Measurements from ENCODE around the gene PHACTR1. TPM values are rescaled to one million over a fixed set of nuclear protein-coding genes. Genes with fewer than 3 reads are reported as not detected.

Gene PHACTR1
- total and polyA plus RNA-seq, 2 experiments from 2014 or later = 11.2 to 33.9 TPM

DNA sequence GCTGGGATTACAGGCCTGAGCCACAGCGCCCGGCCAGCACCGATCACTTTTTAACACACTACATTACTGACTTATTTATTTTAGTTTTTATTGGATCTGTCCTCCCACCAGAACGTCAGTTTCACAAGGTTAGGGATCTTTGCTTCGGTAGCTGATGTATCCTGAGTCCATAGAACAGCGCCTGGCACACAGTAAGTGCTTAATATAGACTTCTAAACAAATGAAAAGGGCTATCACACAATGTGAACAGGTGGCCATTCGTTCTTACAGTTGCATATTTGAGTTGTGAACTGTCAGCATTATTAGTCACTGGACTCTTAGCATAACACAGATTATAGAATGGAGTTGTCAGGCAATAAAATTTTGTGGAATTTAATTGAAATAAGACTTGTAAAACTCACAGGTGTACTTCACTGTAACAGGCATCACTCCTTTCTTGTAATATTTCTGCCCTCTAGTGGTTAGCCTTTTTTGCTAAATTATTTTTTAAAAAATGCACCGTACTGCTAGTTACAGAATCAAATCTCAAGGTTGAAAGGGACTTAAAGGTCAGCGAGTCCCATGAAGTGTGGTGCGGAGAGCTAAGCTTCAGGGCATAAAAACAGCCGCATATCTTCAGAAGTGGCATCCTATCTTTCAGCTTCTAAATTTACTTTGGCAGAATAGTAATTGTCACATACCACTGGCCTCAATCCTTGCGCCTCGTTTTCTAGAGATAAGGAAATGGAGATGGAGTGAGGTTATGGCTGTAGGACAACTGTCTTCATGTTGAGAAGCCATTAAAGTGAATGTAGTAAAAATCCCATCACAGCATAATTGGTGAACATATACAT, 615.2 kb downstream of the PHACTR1 start:
- Histone ChIP-seq H3K9me3 (ENCODE audit: low read depth) (no peaks in the 10 kb centered on the region), H3K4me1 (ENCODE audit: low read depth) (peaks cover 29% of the 10 kb centered on the region), H3K27ac (peak overlapping the region; percentile 47), H3K27me3 (no peaks in the 10 kb centered on the region), H3K4me3 (no peak overlapping the region), H3K36me3 (no peaks in the 10 kb centered on the region)
- TF ChIP-seq, protein P1, sequence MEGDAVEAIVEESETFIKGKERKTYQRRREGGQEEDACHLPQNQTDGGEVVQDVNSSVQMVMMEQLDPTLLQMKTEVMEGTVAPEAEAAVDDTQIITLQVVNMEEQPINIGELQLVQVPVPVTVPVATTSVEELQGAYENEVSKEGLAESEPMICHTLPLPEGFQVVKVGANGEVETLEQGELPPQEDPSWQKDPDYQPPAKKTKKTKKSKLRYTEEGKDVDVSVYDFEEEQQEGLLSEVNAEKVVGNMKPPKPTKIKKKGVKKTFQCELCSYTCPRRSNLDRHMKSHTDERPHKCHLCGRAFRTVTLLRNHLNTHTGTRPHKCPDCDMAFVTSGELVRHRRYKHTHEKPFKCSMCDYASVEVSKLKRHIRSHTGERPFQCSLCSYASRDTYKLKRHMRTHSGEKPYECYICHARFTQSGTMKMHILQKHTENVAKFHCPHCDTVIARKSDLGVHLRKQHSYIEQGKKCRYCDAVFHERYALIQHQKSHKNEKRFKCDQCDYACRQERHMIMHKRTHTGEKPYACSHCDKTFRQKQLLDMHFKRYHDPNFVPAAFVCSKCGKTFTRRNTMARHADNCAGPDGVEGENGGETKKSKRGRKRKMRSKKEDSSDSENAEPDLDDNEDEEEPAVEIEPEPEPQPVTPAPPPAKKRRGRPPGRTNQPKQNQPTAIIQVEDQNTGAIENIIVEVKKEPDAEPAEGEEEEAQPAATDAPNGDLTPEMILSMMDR (IDR thresholded peaks at IDR 0.05; ENCODE audit: low read depth, low read length) = peak; percentile 59
- DNase-seq (ENCODE audit: low read depth in 1 of 2, low spot score in 1 of 2) = peak; percentile 45 to 46

DNA sequence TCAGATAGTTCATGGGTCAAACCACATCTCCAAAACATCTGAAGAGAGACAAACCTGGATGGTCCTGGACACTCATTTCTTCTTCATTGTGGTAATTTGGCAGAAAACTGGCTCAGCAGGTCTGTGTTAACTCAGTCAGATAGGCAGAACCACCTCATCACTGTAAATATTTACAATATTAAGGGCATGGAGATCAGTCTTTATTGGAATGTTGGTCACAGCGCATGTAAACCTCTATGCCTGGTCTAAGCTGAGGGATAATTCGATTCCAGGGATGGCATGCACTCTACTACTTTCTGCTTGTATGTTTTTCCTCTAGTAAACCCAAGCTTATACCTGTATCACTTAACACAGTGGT, 615.8 kb downstream of the PHACTR1 start:
- TF ChIP-seq, protein P1 (IDR thresholded peaks at IDR 0.05; ENCODE audit: low read depth, low read length) = no peak
- peaks cover 29% of the 10 kb centered on the region for H3K4me1 ChIP-seq (ENCODE audit: low read depth)
- DNase-seq (ENCODE audit: low read depth in 1 of 2, low spot score in 1 of 2) = no peak
- H3K4me3 ChIP-seq = no peak overlapping the region
- peak overlapping the region; percentile 47 for H3K27ac ChIP-seq
- H3K27me3 ChIP-seq = no peaks in the 10 kb centered on the region
- no peaks in the 10 kb centered on the region for H3K36me3 ChIP-seq
- H3K9me3 ChIP-seq (ENCODE audit: low read depth) = no peaks in the 10 kb centered on the region

DNA sequence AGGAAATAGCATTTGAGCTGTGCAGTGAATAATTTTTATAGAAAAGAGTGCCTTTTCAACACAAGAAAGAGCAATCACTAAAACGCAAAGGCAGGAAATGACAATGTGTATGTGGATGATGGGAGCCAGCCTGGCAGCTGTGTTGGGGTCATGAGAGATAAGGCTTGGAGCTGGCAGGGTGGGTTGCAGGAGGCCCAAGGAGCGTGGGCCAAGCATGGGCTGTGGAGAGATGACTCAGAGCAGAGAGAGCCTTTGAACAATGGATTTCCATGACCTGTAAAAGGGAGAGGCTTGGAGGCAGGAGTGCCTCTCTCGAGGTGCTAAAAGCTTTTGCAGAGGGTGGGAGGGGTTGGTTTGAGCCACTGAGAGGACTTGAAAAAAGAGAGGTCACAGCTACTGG, 618.4 kb downstream of the PHACTR1 start:
- no peaks in the 10 kb centered on the region for H3K36me3 ChIP-seq
- H3K4me3 ChIP-seq = no peak overlapping the region
- H3K27me3 ChIP-seq = no peaks in the 10 kb centered on the region
- peaks cover 29% of the 10 kb centered on the region for H3K4me1 ChIP-seq (ENCODE audit: low read depth)
- no peaks in the 10 kb centered on the region for H3K9me3 ChIP-seq (ENCODE audit: low read depth)
- TF ChIP-seq, protein P1 (IDR thresholded peaks at IDR 0.05; ENCODE audit: low read depth, low read length) = no peak
- DNase-seq (ENCODE audit: low read depth in 1 of 2, low spot score in 1 of 2) = peak in 1 of 2 donors; percentile 76
- H3K27ac ChIP-seq = no peak overlapping the region

DNA sequence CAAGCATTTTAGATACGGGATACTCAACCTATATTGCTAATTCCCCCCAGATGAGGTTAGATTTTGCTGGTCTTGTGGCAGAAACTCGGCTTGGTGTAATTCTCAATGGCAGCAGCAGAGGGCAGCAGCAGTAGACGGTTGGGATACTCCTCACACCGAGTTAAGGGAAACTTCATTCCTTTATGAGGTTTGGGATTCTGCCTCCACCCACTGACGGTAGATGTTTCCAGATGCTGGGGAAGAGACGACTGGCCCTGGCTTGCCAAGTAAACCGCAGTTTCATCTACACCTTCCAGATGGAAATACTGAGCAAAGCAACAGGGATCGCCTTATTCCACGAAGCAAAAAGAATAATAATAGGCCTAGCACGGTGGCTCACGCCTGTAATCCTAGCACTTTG, 620.0 kb downstream of the PHACTR1 start:
- Histone ChIP-seq H3K4me3 (no peak overlapping the region), H3K36me3 (no peaks in the 10 kb centered on the region), H3K9me3 (ENCODE audit: low read depth) (no peaks in the 10 kb centered on the region), H3K4me1 (ENCODE audit: low read depth) (peaks cover 16% of the 10 kb centered on the region), H3K27ac (no peak overlapping the region), H3K27me3 (no peaks in the 10 kb centered on the region)
- DNase-seq (ENCODE audit: low read depth in 1 of 2, low spot score in 1 of 2) = peak; percentile 76 to 95
- TF ChIP-seq, protein P1 (IDR thresholded peaks at IDR 0.05; ENCODE audit: low read depth, low read length) = peak; percentile 87

DNA sequence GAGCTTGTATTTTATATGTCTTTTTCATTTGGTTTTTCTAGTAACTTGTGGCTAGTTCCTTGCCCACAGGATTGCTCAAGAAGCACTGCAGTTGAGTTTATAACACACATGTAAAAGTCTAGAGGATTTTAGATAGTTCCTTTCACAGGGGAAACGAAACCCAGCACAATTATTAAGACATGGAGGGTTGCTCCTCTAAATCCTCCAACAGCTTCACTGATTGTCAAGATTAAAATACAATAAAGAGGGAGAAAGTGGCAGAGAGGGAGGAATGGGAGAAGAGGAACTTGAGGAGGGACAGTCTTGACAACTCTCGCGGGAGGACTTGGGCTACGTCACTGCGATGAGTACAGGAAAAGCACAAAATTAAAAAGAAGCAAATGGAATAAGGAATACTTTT, 621.5 kb downstream of the PHACTR1 start:
- peak in 1 of 2 donors; percentile 48 for DNase-seq (ENCODE audit: low read depth in 1 of 2, low spot score in 1 of 2)
- H3K4me1 ChIP-seq (ENCODE audit: low read depth) = peaks cover 10% of the 10 kb centered on the region
- no peaks in the 10 kb centered on the region for H3K36me3 ChIP-seq
- H3K27ac ChIP-seq = peak overlapping the region; percentile 16
- H3K27me3 ChIP-seq = no peaks in the 10 kb centered on the region
- no peaks in the 10 kb centered on the region for H3K9me3 ChIP-seq (ENCODE audit: low read depth)
- no peak overlapping the region for H3K4me3 ChIP-seq
- TF ChIP-seq, protein P1 (IDR thresholded peaks at IDR 0.05; ENCODE audit: low read depth, low read length) = no peak
